GM23338 (cell line): ENCODE results near the gene S100A12. TPM values are rescaled to one million over a fixed set of nuclear protein-coding genes. Genes with fewer than 3 reads are reported as not detected.

ENCODE experiments used
- ATAC-seq: fragments of 200-7000 bp; cut with Tn5 transposase; 3 replicates; pipeline ENCODE4 v1.9.1; 2020
- DNase-seq: peaks from one replicate; pipeline ENCODE4 v3.0.0-alpha.2; 2015; ENCODE audit warnings: low spot score
- H2AFZ ChIP-seq: fragments of 200-600 bp; sonication (generic); 2 replicates; pipeline ENCODE4 v1.8.0; 2016; ENCODE audit warnings: antibody characterized with exemption, mild to moderate bottlenecking, moderate library complexity
- H3F3A ChIP-seq: fragments of 200-600 bp; sonication (generic); replicated peaks from 2 replicates; pipeline ENCODE4 v1.8.0; 2017; ENCODE audit warnings: antibody characterized with exemption, mixed run types, low read depth
- H3K27ac ChIP-seq: fragments of 200-600 bp; sonication (generic); 2 replicates; pipeline ENCODE4 v1.6.1; 2016; ENCODE audit warnings: low read depth
- H3K27me3 ChIP-seq: fragments of 200-600 bp; sonication (generic); 2 replicates; pipeline ENCODE4 v1.8.0; 2016; ENCODE audit warnings: mild to moderate bottlenecking, mixed run types, moderate library complexity; ENCODE audit not compliant: insufficient read depth
- H3K36me3 ChIP-seq: fragments of 200-600 bp; sonication (generic); 2 replicates; pipeline ENCODE4 v1.8.0; 2016; ENCODE audit warnings: mild to moderate bottlenecking; ENCODE audit not compliant: insufficient read depth
- H3K4me1 ChIP-seq: fragments of 200-600 bp; sonication (generic); 2 replicates; pipeline ENCODE4 v1.8.0; 2016; ENCODE audit warnings: mild to moderate bottlenecking, moderate library complexity; ENCODE audit not compliant: insufficient read depth
- H3K4me2 ChIP-seq: fragments of 200-600 bp; sonication (generic); 2 replicates; pipeline ENCODE4 v1.7.1; 2017; ENCODE audit warnings: mixed run types
- H3K4me3 ChIP-seq: fragments of 200-600 bp; sonication (generic); 2 replicates; pipeline ENCODE4 v1.6.1; 2016; ENCODE audit warnings: mixed run types
- H3K79me2 ChIP-seq: fragments of 200-600 bp; sonication (generic); replicated peaks from 2 replicates; pipeline ENCODE4 v1.8.0; 2017; ENCODE audit warnings: mild to moderate bottlenecking; ENCODE audit not compliant: insufficient read depth
- H3K9me2 ChIP-seq: fragments of 200-600 bp; sonication (generic); 2 replicates; pipeline ENCODE4 v1.8.0; 2017; ENCODE audit not compliant: insufficient read depth
- H4K20me1 ChIP-seq: fragments of 200-600 bp; sonication (generic); replicated peaks from 2 replicates; pipeline ENCODE4 v1.8.0; 2017; ENCODE audit warnings: mild to moderate bottlenecking; ENCODE audit not compliant: insufficient read depth
- H3K27ac Mint-ChIP-seq: 2 replicates; pipeline ENCODE4 v1.8.0; 2020; ENCODE audit warnings: inconsistent platforms, mild to moderate bottlenecking, moderate library complexity, mixed read lengths
- H3K27me3 Mint-ChIP-seq: 3 replicates; pipeline ENCODE4 v1.8.0; 2022; ENCODE audit warnings: low read depth, mild to moderate bottlenecking, moderate library complexity, mixed read lengths, inconsistent platforms; ENCODE audit not compliant: insufficient read depth, poor library complexity
- H3K36me3 Mint-ChIP-seq: 3 replicates; pipeline ENCODE4 v1.8.0; 2021; ENCODE audit warnings: low read depth, mild to moderate bottlenecking, inconsistent platforms, moderate library complexity, mixed read lengths
- H3K4me1 Mint-ChIP-seq: 3 replicates; pipeline ENCODE4 v1.8.0; 2020; ENCODE audit warnings: mild to moderate bottlenecking, inconsistent platforms, mixed read lengths
- H3K4me3 Mint-ChIP-seq: 3 replicates; pipeline ENCODE4 v1.8.0; 2021; ENCODE audit warnings: moderate library complexity, mild to moderate bottlenecking, inconsistent platforms, mixed read lengths
- H3K9me3 Mint-ChIP-seq: 3 replicates; pipeline ENCODE4 v1.8.0; 2020; ENCODE audit warnings: moderate library complexity, mild to moderate bottlenecking, inconsistent platforms, mixed read lengths
- CTCF ChIP-seq, 2 experiments: fragments of 200-600 bp in 1 of 2; sonication (generic) in 1 of 2; conservative IDR thresholded peaks; 2 replicates each; pipeline versions ENCODE4 v1.5.1 to v1.6.1; 2016 to 2017; ENCODE audit warnings: antibody characterized with exemption in 2 of 2, low read depth in 2 of 2, mild to moderate bottlenecking in 2 of 2, moderate library complexity in 1 of 2
- EZH2 ChIP-seq: fragments of 200-600 bp; sonication (generic); IDR thresholded peaks from one replicate; pipeline ENCODE4 v1.8.0; 2017; ENCODE audit warnings: antibody characterized with exemption, mild to moderate bottlenecking, low read depth; ENCODE audit not compliant: unreplicated experiment
- POLR2AphosphoS5 ChIP-seq: IDR thresholded peaks from 2 replicates; pipeline ENCODE4 v1.6.1; 2016; ENCODE audit warnings: antibody characterized with exemption, low read depth
- STAT1 ChIP-seq: IDR thresholded peaks from one replicate; pipeline ENCODE4 v1.6.1; 2016; ENCODE audit warnings: antibody characterized with exemption; ENCODE audit not compliant: unreplicated experiment
- ZNF331 ChIP-seq: fragments of 250-450 bp; sonication (Bioruptor Pico); IDR thresholded peaks from 2 replicates; pipeline ENCODE4 v1.5.0; 2020; ENCODE audit warnings: low read depth, mild to moderate bottlenecking, moderate library complexity
- polyA plus RNA-seq: library from polyadenylated mRNA; unstranded; fragments of >200 nt; fragmentation: Nextera tagmentation; extraction: Ambion mirVana; gene quantifications from 2 replicates; pipeline ENCODE4 v1.2.1, GENCODE V29; 2016
- total RNA-seq: library from RNA; depleted of rRNA; stranded (reverse); fragments of >200 nt; shearing (Covaris generic); gene quantifications from 2 replicates; pipeline ENCODE4 v1.2.3, GENCODE V29; 2014
- TF ChIP-seq, protein P1 (sequence below): fragments of 250-450 bp; sonication (Bioruptor Pico); IDR thresholded peaks from 2 replicates; pipeline ENCODE4 v1.5.0; 2020; ENCODE audit warnings: mild to moderate bottlenecking, moderate library complexity

S100A12 gene
- total and polyA plus RNA-seq, 2 experiments from 2014 or later, result not detected

GRCh38 chr1:153397924-153398651, 22.7 kb upstream of the S100A12 start (continued):
- TF ChIP-seq, protein P1, sequence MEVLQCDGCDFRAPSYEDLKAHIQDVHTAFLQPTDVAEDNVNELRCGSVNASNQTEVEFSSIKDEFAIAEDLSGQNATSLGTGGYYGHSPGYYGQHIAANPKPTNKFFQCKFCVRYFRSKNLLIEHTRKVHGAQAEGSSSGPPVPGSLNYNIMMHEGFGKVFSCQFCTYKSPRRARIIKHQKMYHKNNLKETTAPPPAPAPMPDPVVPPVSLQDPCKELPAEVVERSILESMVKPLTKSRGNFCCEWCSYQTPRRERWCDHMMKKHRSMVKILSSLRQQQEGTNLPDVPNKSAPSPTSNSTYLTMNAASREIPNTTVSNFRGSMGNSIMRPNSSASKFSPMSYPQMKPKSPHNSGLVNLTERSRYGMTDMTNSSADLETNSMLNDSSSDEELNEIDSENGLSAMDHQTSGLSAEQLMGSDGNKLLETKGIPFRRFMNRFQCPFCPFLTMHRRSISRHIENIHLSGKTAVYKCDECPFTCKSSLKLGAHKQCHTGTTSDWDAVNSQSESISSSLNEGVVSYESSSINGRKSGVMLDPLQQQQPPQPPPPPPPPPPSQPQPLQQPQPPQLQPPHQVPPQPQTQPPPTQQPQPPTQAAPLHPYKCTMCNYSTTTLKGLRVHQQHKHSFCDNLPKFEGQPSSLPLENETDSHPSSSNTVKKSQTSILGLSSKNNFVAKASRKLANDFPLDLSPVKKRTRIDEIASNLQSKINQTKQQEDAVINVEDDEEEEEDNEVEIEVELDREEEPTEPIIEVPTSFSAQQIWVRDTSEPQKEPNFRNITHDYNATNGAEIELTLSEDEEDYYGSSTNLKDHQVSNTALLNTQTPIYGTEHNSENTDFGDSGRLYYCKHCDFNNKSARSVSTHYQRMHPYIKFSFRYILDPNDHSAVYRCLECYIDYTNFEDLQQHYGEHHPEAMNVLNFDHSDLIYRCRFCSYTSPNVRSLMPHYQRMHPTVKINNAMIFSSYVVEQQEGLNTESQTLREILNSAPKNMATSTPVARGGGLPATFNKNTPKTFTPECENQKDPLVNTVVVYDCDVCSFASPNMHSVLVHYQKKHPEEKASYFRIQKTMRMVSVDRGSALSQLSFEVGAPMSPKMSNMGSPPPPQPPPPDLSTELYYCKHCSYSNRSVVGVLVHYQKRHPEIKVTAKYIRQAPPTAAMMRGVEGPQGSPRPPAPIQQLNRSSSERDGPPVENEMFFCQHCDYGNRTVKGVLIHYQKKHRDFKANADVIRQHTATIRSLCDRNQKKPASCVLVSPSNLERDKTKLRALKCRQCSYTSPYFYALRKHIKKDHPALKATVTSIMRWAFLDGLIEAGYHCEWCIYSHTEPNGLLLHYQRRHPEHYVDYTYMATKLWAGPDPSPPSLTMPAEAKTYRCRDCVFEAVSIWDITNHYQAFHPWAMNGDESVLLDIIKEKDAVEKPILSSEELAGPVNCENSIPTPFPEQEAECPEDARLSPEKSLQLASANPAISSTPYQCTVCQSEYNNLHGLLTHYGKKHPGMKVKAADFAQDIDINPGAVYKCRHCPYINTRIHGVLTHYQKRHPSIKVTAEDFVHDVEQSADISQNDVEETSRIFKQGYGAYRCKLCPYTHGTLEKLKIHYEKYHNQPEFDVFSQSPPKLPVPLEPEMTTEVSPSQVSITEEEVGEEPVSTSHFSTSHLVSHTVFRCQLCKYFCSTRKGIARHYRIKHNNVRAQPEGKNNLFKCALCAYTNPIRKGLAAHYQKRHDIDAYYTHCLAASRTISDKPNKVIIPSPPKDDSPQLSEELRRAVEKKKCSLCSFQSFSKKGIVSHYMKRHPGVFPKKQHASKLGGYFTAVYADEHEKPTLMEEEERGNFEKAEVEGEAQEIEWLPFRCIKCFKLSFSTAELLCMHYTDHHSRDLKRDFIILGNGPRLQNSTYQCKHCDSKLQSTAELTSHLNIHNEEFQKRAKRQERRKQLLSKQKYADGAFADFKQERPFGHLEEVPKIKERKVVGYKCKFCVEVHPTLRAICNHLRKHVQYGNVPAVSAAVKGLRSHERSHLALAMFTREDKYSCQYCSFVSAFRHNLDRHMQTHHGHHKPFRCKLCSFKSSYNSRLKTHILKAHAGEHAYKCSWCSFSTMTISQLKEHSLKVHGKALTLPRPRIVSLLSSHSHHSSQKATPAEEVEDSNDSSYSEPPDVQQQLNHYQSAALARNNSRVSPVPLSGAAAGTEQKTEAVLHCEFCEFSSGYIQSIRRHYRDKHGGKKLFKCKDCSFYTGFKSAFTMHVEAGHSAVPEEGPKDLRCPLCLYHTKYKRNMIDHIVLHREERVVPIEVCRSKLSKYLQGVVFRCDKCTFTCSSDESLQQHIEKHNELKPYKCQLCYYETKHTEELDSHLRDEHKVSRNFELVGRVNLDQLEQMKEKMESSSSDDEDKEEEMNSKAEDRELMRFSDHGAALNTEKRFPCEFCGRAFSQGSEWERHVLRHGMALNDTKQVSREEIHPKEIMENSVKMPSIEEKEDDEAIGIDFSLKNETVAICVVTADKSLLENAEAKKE (CRISPR knock-in tag), result no peak
- TF ChIP-seq EZH2, result no peak
- TF ChIP-seq ZNF331 (CRISPR knock-in tag), result no peak
- no peak for TF ChIP-seq STAT1

DNA sequence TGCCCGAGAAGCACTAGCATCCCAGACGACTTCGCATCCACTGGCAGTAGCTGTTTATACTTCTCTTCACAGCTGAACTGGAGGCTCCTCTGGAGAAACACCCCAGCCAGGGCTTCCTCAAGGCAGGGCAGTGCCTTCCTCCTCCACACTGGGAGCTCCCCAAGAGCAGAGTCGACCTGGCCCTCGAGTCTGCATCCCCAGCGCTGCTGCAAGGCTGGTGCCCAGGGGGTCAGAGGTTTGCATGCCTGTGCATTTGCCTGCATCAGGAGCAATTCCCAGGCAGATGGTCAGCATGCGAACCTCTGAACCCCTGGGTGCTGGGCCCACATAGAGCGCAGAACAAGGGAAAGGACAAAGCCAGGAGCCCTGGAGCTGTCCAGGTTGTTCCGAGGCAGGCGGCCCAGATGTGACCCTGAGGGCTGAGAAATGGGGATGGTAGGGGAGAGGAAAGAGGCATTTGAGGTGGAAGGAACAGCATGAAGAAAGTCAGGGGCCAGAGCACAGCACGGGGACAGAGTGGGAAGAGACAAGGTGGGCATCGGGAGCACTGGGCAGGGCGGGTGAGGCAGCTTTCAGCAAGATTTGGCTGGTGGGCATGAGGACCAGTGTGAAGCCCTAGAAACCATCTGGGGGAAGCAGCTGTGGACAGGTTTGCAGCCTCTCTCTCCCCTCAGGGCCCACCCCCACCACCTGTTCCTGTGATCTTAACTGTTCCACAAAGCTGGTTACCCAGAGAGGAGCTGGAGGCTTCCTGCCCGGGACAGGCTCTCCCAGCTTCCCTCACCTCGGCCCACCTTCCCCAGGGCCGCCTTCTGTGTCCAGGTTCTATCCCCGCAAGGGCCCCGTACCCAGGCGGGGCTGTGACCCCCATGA, 21.9 kb upstream of the S100A12 start:
- DNase-seq, result no peak
- Histone ChIP-seq H3F3A (no peaks in the 10 kb centered on the region), H3K27ac (no peak overlapping the region), H3K9me2 (no peaks in the 10 kb centered on the region), H3K36me3 (no peaks in the 10 kb centered on the region), H3K27me3 (no peaks in the 10 kb centered on the region), H3K79me2 (no peaks in the 10 kb centered on the region), H3K4me3 (no peak overlapping the region), H4K20me1 (no peaks in the 10 kb centered on the region), H3K4me2 (no peak overlapping the region), H2AFZ (no peak overlapping the region), H3K4me1 (no peaks in the 10 kb centered on the region)
- Mint-ChIP-seq H3K36me3 (no peaks in the 10 kb centered on the region), H3K4me1 (peaks cover 7% of the 10 kb centered on the region; the same call in 2 of the 3 replicates), H3K27me3 (peaks cover 7% of the 10 kb centered on the region), H3K9me3 (no peaks in the 10 kb centered on the region), H3K27ac (no peak overlapping the region), H3K4me3 (no peak overlapping the region)
- no peak for ATAC-seq
- TF ChIP-seq ZNF331 (CRISPR knock-in tag), result no peak
- no peak for TF ChIP-seq CTCF (conservative IDR thresholded peaks at IDR 0.05; ENCODE audit: low read depth in 2 of 2)
- no peak for TF ChIP-seq POLR2AphosphoS5
